GM19351 (cell line): Measurements from ENCODE around the gene SYT3.
A peak's percentile ranks its signal among the peaks of the same experiment; 100 is the strongest.

Experiments used
- ATAC-seq: cut with Tn5 transposase; IDR thresholded peaks from one replicate; pipeline ENCODE4 v1.9.1; 2021; ENCODE audit warnings: mild to moderate bottlenecking, moderate library complexity; ENCODE audit not compliant: unreplicated experiment

Gene SYT3

DNA sequence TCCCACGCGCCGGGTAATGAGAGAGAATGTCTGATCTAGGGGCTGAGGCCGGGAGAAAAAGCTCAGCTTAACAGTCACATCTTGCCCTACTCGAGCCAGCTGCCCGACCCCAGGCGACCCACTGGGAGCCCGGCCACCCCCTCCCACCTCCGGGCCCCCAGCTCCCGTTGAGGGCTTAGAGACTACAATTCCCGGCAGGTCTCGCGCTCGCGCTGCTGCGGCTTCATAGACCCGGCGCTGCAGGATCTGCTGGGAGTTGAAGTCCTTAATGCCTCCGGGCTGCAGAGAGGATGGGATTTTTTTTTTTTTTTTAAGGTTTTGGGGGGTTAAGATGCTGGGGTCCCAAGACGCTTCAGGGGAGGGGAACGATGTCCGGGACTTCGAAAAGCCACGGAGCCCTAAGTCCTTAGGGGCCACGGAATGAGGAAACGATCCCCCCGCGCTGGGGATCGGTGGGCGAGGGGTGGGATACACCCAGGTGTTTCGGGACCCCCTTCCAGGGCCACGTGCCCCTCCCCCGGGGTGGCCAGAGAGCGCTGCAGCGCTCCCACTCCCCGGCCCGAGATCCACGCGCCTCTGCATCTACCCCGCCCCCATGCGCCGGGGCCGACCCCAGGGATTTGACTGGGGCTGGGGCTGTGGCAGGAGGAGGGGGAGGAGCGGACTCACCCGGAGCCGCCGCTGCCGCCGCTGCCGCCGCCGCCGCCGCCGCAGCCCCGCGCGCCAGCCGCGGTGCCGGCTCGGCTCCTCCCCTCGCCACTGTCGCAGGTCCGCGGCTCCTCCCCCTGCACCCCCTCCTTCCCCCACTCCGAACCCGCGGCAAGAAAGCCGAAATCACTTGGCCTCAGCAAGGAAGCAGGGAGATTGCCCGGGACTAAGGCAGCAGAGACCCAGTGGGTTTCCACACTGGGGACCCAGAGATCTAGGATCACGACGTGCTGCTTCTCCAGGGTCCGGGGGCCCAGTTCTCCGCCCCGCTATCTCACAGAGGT is at the start of gene SYT3:
Gene SYT3, minus strand, starts transcription at position 761 of the 992 bp plus-strand sequence. CDS start 2,470 bp downstream, outside the sequence.
- no peak for ATAC-seq

DNA sequence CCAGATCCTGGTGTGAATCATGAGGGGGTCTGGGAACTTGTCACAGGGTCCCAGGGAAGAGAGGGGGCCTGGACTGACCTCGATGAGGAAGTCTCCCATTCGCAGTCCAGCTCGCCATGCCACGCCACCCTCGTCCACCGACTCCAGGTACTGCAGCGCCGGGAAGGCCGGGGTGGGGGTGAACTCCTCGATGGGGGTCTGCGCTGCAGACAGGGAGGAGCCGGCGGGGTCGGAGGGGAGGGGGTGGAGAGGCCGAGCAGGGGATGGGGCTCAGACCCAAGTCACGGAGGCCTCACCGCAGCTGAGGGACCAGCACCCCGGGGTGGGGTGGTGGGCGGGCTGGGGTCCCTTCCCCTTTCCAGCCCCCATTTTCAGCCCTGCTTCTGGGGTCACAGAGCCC is 49.1 kb upstream of the SYT3 start:
- no peak for ATAC-seq

DNA sequence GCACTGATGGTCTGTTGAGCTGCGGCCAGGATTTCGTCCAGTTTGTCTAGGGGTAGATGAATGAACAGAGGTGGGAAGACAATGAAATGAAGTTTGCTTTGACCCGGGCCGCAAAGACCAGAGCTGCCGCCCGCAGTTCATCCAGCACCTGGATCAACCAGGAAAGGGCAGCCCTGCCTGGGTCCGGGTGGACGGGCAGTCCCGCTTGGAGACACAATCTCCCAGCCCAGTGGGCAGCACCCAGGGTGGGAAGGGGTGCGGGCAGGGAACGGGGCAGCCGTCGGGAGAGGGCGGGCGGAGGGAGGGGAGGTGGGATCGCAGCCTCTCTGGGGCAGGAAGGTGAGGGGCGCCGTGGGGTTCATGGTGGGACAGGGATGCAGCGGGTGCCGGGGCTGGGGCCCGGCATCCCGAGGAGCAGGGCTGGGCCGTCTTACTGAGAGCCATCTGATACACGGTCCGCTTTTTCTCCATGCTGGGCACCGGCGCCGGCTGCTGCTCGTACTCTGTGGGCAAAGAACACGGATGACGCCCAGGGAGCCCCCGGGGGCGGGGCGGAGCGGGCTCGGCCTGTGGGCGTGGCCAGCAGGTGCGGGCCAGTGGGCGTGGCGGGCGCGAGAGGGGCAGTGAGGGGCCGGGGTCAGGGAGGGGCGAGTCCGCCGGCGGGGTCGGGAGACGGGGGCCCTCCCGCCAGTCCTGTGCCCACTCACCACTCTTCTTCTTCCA is 46.8 kb upstream of the SYT3 start:
- no peak for ATAC-seq

GRCh38 chr19:50679177-50680125 is 39.8 kb upstream of the SYT3 start:
- ATAC-seq, result peak; percentile 85

DNA sequence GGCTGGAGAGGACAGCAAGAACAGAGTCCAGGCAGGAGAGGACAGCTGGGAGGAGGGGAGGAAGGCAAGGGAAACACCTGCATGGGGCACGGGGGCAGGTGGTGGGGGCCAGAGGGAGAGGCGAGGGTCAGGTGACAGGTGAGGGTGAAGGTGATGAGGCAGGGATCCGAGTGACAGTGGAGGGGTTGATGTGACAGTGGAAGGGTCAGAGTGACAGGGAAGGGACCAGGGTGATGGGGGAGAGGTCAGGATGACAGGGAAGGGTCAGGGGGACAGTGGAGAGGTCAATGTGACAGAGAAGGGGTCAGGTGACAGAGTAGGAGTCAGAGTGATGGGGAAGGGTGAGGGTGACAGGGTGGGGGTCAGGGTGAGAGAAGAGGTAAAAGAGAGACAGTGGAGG is 38.6 kb upstream of the SYT3 start:
- no peak for ATAC-seq

- ATAC-seq, result no peak
These were observed 38.0 kb upstream of the SYT3 start for GRCh38 chr19:50677636-50678035.

DNA sequence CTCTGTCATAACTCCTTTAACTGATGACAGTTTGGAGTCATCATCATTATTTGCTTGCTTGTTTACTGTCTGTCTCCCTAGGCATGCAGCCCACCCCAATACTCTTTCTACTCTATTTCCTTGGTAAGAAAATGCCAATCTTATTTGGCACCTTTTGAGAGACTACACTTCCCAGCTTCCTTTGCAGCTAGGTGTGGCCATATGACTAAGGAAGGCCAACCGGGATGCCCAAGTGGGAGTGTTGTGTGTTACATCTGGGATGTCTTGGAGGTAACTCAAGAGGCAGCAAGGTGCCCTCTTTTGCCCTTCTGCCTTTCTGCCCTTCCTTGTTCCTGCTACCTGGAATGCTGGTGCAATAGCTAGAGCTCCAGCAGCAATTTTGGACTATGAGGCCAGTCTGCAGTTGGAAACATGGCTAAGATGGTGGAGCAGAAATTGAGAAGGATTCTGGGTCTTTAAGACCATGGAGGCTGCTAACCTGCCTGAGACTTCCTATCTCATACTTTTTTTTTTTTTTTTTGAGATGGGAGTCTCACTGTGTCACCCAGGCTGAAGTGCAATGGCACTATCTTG is 37.0 kb upstream of the SYT3 start:
- ATAC-seq, result no peak

- no peak for ATAC-seq
These were observed 33.4 kb upstream of the SYT3 start for GRCh38 chr19:50673118-50673517.

DNA sequence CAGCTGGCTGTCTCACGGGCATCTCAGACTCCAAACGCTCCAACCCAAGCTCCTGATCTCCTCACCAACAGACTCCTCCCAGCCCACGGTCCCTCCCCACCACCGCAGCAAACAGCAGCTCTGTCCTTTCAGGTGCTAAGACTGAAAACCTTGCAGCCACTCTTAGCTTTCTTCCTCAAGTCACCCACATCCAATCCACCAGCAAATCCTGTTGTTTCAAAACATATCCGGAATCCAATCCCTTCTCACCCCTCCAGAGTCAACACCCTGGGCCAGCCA is 30.4 kb upstream of the SYT3 start:
- ATAC-seq, result no peak

GRCh38 chr19:50669302-50670101 is 29.8 kb upstream of the SYT3 start:
- ATAC-seq, result no peak

DNA sequence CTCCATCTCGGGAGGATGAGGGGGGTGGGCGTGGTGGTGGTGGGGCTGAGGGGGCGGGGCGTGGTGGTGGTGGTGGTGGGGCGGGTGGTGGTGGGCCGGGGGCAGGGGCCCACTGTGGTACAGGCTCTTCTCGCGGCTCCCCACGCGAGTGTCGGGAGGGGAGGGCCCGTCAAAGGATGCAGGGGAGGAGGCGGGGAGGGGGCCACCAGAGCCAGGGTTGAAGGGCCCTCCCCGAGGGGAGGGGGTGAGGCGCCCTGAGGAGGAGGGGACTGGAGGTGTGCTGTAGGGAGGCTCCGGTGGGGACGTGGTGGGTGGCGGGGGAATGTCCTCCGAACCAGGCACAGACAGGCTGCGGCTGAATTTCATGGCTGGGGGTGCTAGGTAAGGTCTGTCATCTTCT is 29.2 kb upstream of the SYT3 start:
- no peak for ATAC-seq

DNA sequence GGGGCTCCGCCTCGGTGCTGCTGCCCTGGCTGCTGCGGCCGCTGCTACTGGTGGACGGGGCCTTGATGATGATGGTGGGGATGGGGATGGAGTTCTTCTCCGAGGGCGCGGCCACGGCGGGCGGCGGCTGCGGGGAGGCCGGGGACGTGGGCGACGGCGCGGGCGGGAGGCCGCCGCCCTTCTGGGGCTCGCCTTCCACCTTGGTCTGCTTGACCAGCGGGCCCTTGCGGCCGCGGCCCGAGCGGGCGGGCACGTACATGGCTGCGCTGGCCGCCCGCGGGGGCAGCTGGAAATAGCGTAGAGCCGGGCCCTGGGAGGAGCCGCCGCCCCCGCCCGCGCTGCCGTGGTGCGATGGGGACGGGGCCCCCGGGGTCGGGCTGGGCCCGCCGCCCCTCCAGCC is 28.7 kb upstream of the SYT3 start:
- ATAC-seq, result no peak

- no peak for ATAC-seq
These were observed 28.1 kb upstream of the SYT3 start for GRCh38 chr19:50667759-50668231.

DNA sequence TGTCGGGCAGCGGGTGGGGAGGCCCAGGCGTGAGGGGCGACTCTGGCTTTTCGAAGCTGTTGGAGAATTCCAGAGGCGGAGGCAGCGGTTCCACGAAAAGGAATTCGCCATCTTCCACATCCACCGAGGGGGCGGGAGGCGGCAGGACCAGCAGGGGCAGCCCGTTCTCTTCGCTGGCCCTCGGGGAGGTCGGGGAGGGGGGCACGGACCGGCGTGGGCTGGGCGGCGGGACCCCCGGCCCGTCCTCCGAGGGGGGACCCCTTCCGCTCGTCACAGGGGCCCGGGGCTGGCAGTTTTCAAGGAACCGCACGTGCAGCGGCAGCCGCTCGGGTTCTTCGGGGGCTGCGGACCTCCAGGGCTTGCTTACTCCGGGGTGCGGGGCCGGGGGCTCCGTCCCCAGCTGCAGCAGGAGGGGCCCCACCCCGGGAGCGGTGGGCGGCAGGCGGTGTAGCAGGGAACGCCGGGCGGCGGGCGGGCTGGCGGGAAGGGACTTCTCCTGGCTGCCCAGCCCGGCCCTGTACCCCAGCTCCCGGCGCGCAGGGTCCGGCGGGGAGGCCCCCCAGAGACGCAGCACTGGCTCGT is 27.6 kb upstream of the SYT3 start:
- ATAC-seq, result no peak

DNA sequence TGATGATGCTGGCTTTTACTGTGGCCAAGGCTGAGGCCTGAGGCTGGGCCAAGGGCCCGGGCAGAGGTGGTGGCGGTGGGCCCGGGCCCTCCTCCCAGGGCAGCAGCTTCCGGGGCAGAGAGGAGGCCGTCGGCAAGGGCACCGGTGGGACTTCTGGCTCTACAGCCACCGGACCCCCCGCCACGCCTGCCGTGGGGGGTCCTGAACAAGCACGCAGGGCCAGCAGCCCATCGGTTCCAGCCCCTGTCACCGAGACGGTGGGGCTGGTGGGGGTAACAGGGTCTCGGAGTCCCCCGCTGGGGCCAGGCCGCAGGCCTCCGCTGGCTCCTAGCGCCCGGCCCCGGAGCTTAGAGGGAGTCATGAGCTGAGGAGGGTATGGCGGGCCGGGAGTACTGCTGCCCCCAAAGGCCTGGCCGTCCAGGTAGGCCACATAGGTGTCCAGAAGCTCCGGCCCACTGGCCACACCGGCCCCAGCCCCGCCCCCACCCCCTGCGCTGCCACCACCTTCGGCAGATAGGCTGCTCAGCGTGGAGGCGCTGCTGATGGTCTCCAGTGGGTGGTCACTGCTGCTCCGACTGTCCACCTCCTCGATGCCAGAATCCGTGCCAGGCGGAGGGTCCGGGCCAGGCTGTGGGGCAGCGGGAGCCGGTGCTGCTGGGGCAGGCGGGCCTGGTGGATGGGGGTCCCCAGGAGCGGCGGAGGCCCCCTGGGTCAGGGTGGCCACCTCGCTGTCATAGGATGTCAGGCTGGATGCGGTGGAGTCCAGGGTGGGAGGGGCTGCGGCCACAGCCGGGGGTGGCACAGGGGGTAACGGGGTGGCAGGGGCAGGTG is 26.9 kb upstream of the SYT3 start:
- no peak for ATAC-seq

DNA sequence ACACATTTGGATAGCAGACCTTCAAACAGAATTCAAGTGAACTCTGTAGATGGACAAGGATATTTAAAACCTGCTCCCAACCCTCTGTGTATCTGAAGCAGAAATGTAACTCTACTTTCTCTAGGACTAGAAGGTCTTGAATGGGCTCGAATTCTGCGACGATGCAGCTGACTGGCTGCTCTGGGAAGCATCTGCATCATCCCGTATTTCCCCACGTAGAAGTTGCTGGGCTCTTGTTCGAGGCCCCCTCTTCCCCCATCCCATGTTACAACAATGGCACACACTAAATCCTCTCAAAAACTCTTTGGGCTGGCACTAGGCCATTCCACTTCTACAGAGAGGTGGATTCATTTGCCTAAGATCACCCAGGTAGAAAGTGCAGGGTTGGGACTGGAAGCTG is 24.5 kb upstream of the SYT3 start:
- no peak for ATAC-seq

GRCh38 chr19:50663482-50663790 is 23.8 kb upstream of the SYT3 start:
- ATAC-seq, result no peak

- no peak for ATAC-seq
These were observed 23.2 kb upstream of the SYT3 start for GRCh38 chr19:50662651-50663481.
